ENCODE data around the gene GPM6B.

GRCh38 chrX:13764765-13765164 lies 52.1 kb downstream of the GPM6B start:
- no peak for TF ChIP-seq POLR2AphosphoS5 (IDR thresholded peaks at IDR 0.05)
- TF ChIP-seq, protein P1, sequence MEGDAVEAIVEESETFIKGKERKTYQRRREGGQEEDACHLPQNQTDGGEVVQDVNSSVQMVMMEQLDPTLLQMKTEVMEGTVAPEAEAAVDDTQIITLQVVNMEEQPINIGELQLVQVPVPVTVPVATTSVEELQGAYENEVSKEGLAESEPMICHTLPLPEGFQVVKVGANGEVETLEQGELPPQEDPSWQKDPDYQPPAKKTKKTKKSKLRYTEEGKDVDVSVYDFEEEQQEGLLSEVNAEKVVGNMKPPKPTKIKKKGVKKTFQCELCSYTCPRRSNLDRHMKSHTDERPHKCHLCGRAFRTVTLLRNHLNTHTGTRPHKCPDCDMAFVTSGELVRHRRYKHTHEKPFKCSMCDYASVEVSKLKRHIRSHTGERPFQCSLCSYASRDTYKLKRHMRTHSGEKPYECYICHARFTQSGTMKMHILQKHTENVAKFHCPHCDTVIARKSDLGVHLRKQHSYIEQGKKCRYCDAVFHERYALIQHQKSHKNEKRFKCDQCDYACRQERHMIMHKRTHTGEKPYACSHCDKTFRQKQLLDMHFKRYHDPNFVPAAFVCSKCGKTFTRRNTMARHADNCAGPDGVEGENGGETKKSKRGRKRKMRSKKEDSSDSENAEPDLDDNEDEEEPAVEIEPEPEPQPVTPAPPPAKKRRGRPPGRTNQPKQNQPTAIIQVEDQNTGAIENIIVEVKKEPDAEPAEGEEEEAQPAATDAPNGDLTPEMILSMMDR (IDR thresholded peaks at IDR 0.05; ENCODE audit: poor library complexity, severe bottlenecking): no peak
